NCI-H82 treated with DMSO at 0.1 percent for 48 hours (cell line): ENCODE data around the gene HAGH.

ENCODE experiments used
- DNase-seq: peaks from one replicate; lab custom pipeline; 2025; ENCODE audit not compliant: unreplicated experiment; lab: John Stamatoyannopoulos, UW

HAGH gene

DNA sequence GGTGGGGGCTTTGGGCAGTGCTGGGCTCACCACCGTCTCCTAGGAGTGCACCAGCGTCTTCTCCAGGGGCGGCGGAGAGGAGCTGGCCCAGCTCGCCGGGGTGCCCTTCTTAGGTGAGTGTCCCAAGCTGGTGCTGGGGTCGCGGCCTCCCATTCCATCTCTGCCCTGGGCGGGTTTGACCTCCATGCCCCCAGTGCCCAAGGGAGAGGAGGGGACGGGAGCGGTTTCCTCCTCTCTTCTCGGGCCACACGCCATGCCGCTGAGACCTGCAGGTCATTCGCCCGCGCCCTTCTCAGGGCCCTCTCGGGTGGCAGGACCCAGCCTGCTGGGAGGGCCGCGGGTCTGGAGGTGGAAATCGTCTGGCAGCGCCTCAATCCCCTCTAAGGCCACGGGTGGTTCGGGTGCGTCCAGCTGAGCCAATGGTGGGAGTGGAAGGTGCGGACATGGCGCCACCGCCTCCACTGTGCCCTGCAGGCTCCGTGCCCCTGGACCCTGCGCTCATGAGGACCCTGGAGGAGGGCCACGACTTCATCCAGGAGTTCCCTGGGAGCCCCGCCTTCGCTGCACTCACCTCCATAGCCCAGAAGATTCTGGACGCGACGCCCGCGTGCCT, 38.4 kb downstream of the HAGH start:
- DNase-seq, result no peak

DNA sequence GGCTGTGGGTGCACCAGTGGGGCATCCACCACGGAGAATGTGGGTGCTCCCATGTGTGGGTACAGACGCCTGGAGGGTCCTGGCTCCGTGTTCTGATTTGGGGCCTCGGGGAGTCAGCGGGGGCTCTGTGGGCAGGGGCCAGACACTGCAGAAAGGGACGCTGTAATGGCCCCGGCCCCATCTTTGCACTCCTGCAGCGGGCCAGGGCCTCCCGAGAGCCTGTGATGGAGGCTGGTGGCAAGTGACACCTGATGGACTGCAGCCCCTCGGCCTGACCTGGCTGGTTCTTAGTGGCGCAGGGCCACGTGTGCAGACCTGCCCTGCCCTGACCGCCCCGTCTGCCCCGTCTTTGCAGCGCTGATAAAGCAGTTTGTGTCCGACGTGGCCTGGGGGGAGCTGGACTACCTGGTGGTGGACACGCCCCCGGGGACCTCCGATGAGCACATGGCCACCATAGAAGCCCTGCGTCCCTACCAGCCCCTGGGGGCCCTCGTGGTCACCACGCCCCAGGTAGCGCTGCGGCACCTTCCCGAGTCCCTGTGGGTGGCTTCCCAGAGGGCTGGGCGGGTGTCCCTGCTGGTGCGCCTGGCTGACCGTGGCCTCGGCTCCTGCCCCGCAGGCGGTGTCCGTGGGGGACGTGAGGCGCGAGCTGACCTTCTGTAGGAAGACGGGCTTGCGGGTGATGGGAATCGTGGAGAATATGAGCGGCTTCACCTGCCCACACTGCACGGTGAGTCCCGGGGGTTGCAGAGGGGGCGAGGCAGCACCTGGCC, 39.1 kb downstream of the HAGH start:
- no peak for DNase-seq

GRCh38 chr16:1787056-1787321, 39.6 kb downstream of the HAGH start:
- no peak for DNase-seq

DNA sequence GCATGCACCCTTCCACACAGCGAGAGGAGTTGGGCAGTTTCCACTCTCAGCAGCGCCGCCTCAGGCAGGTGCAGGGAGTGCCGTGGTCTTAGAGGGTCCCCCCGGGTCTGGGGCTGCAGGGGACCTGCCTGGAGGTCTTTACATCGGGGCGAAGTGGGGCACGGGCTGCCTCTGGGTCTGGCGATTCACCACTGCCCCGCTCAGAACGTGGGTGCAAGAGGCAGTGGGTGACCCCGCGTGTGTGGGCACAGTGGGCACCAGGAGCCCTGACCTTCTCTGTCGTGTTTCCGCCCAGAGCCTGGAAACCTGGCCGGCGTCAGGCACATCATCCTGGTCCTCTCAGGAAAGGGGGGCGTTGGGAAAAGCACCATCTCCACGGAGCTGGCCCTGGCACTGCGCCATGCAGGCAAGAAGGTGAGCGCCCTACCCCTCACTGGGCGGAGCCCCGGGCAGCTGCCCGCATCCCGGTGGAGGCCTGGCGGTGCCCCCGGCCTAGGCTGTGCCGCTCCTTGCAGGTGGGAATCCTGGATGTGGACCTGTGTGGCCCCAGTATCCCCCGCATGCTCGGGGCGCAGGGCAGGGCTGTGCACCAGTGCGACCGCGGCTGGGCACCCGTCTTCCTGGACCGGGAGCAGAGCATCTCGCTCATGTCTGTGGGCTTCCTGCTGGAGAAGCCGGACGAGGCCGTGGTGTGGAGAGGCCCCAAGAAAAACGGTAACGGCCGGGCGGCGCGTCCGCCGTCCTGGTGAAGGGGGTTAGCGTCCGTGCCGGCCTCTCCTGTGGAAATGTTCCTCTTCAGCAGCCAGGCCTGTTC, 40.2 kb downstream of the HAGH start:
- DNase-seq, result no peak

DNA sequence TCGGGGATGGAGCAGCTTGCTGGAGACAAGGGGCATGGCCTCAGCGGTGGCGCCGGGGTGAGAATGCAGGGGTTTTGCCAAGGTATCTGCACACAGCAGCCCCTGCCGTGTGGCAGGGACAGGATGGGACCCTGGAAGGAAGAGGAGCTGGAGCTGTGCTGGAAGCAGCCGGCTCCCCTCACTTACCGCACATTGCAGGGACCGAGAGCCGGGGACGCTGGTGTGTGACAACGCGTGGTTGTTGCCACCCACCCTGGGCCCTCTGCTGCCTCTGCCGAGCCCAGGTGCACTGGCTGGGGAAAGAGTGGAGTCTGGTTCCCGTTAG, 40.8 kb downstream of the HAGH start:
- no peak for DNase-seq

DNA sequence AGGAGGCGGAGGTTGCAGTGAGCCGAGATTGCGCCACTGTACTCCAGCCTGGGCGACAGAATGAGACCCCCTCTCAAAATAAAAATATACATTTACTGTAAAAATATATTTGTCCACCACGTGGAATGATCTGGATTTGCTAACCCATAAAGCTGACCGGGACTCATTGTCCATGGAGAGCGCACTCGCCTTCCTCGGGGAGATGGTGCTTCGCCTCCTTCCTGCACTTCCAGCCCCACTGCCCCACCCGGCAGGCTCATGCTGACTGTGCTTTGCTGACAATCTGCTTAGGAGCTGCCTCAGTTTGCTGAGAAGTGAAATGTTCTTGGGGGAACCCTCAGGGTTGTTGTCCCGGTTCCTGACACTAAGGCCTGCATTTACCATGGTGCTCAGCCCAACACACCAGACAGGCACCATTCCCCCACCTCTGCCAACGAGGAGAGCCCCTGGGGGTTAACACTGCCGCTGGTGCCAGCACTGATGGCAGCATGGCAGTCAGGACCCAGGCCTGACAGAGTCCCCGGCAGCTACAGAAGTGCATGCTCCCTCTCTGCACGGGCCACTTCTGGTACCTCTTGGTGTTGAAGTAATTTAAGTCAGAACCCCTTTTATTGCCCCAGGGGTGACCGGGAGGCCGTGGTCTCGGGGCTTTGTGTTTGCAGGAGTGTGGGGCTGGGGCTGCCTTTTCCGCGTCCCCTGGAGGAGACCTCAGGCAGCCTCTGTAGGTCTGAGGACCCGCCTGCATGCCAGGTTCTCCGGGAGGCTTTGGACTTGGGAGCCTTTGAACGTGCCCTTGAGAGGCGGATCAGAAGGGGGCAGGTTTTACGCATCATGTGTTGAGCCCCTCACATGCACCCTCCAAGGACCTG, 41.4 kb downstream of the HAGH start:
- DNase-seq, result no peak

DNA sequence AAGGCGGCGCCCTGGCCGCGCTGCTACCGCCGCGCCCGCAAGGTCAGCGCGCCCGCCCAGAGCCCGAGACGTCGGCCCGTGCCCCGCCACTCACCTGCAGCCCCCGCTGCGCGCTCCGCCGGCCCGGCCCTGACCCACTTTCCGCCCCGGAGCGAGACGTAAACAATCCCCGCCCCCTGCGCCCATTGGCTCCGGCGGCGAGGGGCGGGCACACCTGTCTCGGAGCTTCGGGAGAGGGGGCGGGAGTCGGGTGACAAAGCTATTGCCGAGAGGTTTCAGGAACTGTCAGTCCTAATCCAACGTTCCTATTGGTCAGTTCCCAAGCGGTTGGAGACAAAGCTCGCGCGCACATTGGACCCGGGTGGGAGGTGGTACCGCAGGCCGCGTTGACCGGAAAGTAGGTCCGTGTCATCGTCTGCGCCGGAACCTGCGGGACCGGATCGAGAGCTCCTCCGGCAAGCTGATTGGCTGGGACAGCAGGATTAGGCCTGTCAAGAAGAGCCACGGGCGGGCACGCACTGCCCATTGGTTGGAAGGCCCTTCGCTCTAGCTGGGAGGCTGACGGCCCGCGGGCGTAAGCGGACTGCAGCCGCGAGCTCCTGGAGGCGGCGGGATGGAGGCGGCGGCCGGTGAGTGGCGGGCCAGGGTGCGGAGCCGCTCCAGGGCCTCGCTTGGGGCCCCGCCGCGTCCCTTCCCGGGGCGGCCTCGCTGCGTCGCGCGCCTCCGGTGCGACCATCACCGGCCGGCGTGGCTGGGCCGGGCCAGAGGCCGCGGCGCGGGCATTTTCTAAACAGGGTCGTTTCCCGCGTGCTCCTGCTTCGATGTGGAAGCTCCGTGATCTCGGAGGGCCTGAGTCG, 44.0 kb downstream of the HAGH start, which contains the start of the genes NUBP2 and SPSB3:
NUBP2 (plus strand) TSS at position 553 of the 857 bp plus-strand sequence; CDS start at position 614, 61 bp downstream.
SPSB3 (minus strand) TSS at position 164 of the 857 bp plus-strand sequence. CDS start 1,088 bp downstream, outside the sequence.
- DNase-seq, result peak; percentile 99

DNA sequence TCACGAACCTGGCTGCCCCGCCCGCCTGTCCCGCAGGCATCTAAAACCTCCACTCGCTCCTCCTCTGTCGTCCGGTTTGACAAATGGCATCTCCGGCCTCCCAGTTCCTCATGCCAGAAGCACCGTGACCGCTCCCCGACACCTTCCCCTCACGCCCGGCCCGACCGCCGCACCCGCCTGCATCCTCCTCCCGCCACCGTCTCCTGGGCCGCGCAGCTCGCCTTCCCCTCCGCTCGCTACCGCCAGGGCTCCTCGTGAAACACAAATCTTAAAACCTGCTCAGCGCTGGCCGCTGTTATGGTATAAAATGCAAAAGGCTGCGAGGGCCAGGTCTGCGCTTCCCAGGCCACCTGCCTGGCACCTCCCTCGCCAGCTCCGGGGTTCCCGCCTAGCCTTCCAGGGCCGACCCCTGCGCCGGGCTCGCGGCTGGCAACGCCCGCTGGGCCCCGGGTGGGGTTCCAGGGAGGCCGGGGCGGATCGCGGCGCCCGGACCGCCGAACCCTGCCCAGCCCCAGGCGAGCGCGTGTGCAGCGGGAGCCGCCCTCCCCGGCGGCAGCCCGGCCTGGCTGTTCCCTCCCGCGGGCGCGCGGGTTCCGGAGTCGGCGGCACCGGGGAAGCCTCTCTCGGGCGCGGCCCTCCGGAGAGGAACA, 44.7 kb downstream of the HAGH start:
- no peak for DNase-seq

- no peak for DNase-seq
These were observed 45.4 kb downstream of the HAGH start for GRCh38 chr16:1781254-1781653.

- no peak for DNase-seq
These were observed 46.0 kb downstream of the HAGH start for GRCh38 chr16:1780677-1781072.

- DNase-seq, result no peak
These were observed 46.6 kb downstream of the HAGH start for GRCh38 chr16:1779741-1780676.

GRCh38 chr16:1779234-1779701, 47.4 kb downstream of the HAGH start:
- DNase-seq, result no peak

DNA sequence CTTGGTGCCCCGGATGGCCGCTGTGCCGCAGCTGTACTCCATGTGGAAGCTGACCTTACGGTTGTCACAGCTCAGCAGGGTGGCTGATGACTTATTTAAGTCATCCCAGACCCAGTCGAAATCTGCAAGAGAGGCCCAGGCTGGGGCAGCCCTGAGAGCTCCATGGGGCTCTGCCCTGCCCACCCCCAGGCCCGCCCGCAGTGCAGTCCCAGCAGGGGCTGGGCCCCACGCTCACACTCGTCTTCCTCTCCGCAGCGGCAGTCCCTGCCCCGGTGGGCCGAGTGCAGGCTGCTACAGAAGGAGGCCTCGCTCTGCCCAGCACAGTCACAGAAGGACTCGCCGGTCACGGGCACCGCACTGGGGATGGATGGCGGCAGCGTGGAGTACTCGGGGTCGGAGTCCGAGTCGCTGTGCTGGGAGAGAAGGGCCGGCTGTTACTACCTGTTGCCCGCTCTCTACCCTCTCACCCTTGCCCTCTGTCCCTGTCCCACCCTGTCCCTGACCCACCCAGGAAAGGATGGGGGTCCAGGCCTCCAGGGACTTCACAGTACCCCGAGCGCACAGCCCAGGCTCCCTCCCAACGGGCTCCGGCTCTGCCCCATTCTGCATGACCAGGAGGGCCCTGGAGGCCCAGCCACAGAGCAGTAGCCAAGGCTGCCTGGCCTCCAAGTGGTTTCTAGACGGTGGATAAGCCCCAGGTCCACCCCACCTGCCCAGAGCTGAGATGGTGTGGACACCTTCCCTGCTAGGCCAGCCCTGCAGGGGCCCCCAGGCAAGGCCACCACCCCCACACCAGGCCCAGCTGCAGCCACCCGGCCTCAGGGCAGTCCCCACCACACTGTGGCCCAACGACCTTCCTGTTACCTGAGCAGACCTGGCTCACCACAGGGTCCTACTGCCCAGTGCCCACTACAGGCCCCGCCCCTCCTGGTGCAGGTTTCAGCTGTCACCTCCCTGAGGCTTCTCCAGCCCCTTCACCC, 48.1 kb downstream of the HAGH start:
- DNase-seq, result no peak

- DNase-seq, result no peak
These were observed 49.0 kb downstream of the HAGH start for GRCh38 chr16:1777375-1778199.

DNA sequence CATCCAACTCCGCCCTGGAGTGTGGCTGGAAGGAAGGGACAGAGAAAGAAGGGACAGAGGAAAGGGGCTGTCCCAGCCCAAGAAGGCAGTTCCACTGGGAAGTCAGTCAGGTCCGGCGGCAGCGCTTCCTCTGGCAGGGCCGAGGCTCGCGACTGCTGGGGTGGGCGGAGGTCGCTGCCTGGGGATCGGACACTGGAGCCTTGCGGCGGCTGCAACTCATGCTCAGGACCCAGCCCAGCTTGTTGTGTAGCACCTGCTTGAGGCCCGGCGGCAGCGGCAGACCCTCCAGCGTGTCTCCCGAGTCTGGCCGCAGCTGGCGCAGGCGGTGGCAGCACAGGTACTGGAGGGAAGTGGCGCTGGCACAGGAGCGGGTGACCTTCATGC, 49.6 kb downstream of the HAGH start:
- no peak for DNase-seq

- DNase-seq, result no peak
These were observed 50.0 kb downstream of the HAGH start for GRCh38 chr16:1776672-1776955.
